Lung (tissue), 12 donors: ENCODE data around the gene KLRF2. TPM values are rescaled to one million over a fixed set of nuclear protein-coding genes. Genes with fewer than 3 reads are reported as not detected.

Source experiments
- ATAC-seq: fragments of 200-7000 bp; cut with Tn5 transposase; one replicate; pipeline ENCODE4 v1.9.1; 2020; ENCODE audit warnings: moderate number of reproducible peaks; ENCODE audit not compliant: insufficient read depth, low FRiP score
- DNase-seq, 3 donors: peaks; one replicate each; pipeline ENCODE4 v3.0.0-alpha.2; 2013 to 2017
- H3K27ac ChIP-seq, 2 donors: one replicate each; pipeline ENCODE4 v1.5.1; 2013; ENCODE audit warnings: mild to moderate bottlenecking in 2 of 2, moderate library complexity in 2 of 2, control low read depth in 1 of 2, inconsistent platforms in 1 of 2, low read depth in 1 of 2, low read length in 1 of 2
- H3K27me3 ChIP-seq, 3 donors: one replicate each; pipeline ENCODE4 v1.5.1; 2013; ENCODE audit warnings: low read length in 2 of 3; ENCODE audit not compliant: control insufficient read depth in 3 of 3, insufficient read depth in 3 of 3
- H3K36me3 ChIP-seq, 4 donors: one replicate each; pipeline ENCODE4 v1.5.1; 2013; ENCODE audit warnings: low read length in 4 of 4, mild to moderate bottlenecking in 1 of 4, moderate library complexity in 1 of 4; ENCODE audit not compliant: control insufficient read depth in 4 of 4, insufficient read depth in 4 of 4
- H3K4me1 ChIP-seq, 5 donors: one replicate each; pipeline ENCODE4 v1.5.1; 2013; ENCODE audit warnings: low read length in 5 of 5, mild to moderate bottlenecking in 2 of 5, moderate library complexity in 1 of 5; ENCODE audit not compliant: control insufficient read depth in 5 of 5, insufficient read depth in 5 of 5
- H3K4me3 ChIP-seq: one replicate; pipeline ENCODE4 v1.5.1; 2013; ENCODE audit warnings: mild to moderate bottlenecking, control low read depth, moderate library complexity
- H3K9ac ChIP-seq, 2 donors: one replicate each; pipeline ENCODE4 v1.5.1; 2013; ENCODE audit warnings: low read length in 2 of 2, control low read depth in 1 of 2; ENCODE audit not compliant: insufficient read depth in 1 of 2
- H3K9me3 ChIP-seq, 4 donors: one replicate each; pipeline ENCODE4 v1.5.1; 2013; ENCODE audit warnings: low read length in 3 of 4, mild to moderate bottlenecking in 1 of 4, moderate library complexity in 1 of 4; ENCODE audit not compliant: control insufficient read depth in 4 of 4, insufficient read depth in 3 of 4
- WGBS, 2 donors: extraction: QIAGEN DNeasy Blood & Tissue Kit; methylation state at CpG; one replicate each; pipeline ENCODE4 v1.1.7; 2013; 5-methylcytosine and 5-hydroxymethylcytosine counted together
- polyA plus RNA-seq, 2 donors: library from polyadenylated mRNA; stranded (reverse); fragments of 200-250 nt; gene quantifications; one replicate each; pipeline ENCODE4 v1.2.1, GENCODE V29; 2013
- total RNA-seq, 2 donors: library from RNA; depleted of rRNA in 1 of 2; stranded (reverse); fragments of >200 nt in 1 of 2; gene quantifications; one replicate each; pipeline ENCODE4 v1.2.1, GENCODE V29; 2014 to 2021
- TF ChIP-seq, protein P1 (sequence below): IDR thresholded peaks from 2 replicates; pipeline ENCODE4 v1.5.1; 2012; ENCODE audit warnings: mild to moderate bottlenecking; ENCODE audit errors: control extremely low read depth, extremely low read depth
- donor health status: control.
- donor health status: control.
- donor health status: Bipolar disorder and iron deficiency.
- donor health status: healthy.
- donor health status: DM: yes; HTN: yes; CAD: no.

The KLRF2 gene
- total and polyA plus RNA-seq, 4 donors = not detected

DNA sequence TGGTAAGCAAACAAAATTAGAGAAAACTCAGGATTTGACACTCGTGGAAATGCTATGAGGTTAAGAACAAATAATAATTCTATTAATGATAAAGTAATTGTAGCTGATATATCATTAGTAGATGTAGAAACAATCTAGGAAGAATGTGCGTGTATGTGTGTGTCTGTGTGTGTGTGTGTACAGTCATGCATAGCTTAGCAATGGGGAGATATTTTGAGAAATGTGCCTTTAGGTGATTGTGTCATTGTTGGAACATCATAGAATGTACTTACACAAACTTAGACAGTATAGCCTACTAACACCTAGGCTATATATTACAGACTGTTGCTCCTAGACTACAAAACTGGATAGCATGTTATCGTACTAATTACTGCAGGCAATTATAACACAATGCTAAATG lies 45.6 kb downstream of the KLRF2 start:
- Histone ChIP-seq H3K9me3 (no peaks in the 10 kb centered on the region), H3K9ac (no peak overlapping the region), H3K27me3 (no peaks in the 10 kb centered on the region), H3K27ac (no peak overlapping the region), H3K4me3 (no peak overlapping the region), H3K36me3 (no peaks in the 10 kb centered on the region), H3K4me1 (peaks cover 0 to 5% (median under 1%) of the 10 kb centered on the region in 5 donors)
- 91 to 95% methylated on average over 3 of the region's 3 CpGs for WGBS, 2 donors
- ATAC-seq = no peak
- DNase-seq = no peak
- TF ChIP-seq, protein P1, sequence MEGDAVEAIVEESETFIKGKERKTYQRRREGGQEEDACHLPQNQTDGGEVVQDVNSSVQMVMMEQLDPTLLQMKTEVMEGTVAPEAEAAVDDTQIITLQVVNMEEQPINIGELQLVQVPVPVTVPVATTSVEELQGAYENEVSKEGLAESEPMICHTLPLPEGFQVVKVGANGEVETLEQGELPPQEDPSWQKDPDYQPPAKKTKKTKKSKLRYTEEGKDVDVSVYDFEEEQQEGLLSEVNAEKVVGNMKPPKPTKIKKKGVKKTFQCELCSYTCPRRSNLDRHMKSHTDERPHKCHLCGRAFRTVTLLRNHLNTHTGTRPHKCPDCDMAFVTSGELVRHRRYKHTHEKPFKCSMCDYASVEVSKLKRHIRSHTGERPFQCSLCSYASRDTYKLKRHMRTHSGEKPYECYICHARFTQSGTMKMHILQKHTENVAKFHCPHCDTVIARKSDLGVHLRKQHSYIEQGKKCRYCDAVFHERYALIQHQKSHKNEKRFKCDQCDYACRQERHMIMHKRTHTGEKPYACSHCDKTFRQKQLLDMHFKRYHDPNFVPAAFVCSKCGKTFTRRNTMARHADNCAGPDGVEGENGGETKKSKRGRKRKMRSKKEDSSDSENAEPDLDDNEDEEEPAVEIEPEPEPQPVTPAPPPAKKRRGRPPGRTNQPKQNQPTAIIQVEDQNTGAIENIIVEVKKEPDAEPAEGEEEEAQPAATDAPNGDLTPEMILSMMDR = no peak

DNA sequence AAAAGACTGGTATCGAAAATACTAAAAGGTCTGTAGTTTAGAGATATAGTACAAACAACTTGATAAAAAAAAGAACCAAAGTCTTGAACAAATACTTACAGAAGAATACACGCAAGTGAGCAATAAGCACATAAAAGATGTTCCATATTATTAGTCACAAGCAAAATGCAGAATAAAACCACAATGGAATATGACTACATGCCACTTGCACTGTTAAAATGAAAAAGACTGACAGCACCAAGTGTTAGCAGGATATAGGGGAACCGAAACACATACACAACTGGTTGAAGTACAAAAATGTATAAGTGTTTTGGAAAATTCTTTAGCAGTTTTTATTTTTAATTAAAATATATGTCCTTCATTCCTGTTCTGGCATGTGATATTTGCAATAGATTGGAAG lies 47.3 kb downstream of the KLRF2 start:
- H3K27ac ChIP-seq = no peak overlapping the region
- no peaks in the 10 kb centered on the region for H3K27me3 ChIP-seq
- DNase-seq (no peak), ATAC-seq (no peak)
- TF ChIP-seq, protein P1 = no peak
- no peaks in the 10 kb centered on the region for H3K36me3 ChIP-seq
- no peaks in the 10 kb centered on the region for H3K9me3 ChIP-seq
- 83 to 92% methylated on average over 3 of the region's 3 CpGs for WGBS, 2 donors
- no peak overlapping the region for H3K4me3 ChIP-seq
- no peak overlapping the region for H3K9ac ChIP-seq
- H3K4me1 ChIP-seq = peaks cover 0 to 10% (median 2%) of the 10 kb centered on the region in 5 donors

DNA sequence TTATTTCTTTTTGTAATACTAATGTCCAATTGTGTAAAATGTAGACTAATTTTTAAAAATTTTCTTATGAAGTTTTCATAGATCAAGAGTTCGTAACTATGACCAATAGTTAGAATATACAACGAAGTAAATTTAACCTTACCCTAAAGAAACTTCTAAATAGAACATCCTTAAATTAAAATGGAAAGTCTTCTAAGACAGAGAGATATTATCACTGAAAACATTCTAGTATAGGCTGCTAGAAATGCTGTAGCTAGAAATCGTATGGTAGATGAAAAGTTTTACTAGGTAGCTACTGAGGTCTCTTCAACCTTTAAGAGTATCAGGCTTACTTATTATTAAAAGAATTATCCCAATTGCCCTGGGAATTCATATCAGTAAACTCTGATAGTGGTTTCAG lies 50.0 kb downstream of the KLRF2 start:
- DNase-seq = no peak
- H3K9ac ChIP-seq = no peak overlapping the region
- WGBS, 2 donors = 70 to 91% methylated on average over 3 of the region's 3 CpGs

More for the DNA sequence above, 50.0 kb downstream of the KLRF2 start:
- TF ChIP-seq, protein P1 = no peak
- Histone ChIP-seq H3K4me3 (no peak overlapping the region), H3K27ac (no peak overlapping the region), H3K4me1 (peaks cover 0 to 10% (median 0%) of the 10 kb centered on the region in 5 donors), H3K27me3 (no peaks in the 10 kb centered on the region), H3K9me3 (no peaks in the 10 kb centered on the region), H3K36me3 (no peaks in the 10 kb centered on the region)
- ATAC-seq = no peak
